Testis (tissue), 2 donors: ENCODE results near the gene LUC7L3.

Experiments used
- CTCF ChIP-seq, 3 experiments: fragments of 450-650 bp in 2 of 3; fragments of 200-600 bp in 1 of 3; sonication (generic) in 1 of 3; IDR thresholded peaks; one replicate each; pipeline ENCODE4 v1.5.1; 2016 to 2019; ENCODE audit warnings: antibody characterized with exemption in 3 of 3, mild to moderate bottlenecking in 2 of 3, moderate library complexity in 1 of 3
- POLR2A ChIP-seq: fragments of 450-650 bp; IDR thresholded peaks from one replicate; pipeline ENCODE4 v1.6.1; 2017; ENCODE audit warnings: antibody characterized with exemption, mild to moderate bottlenecking, moderate library complexity

DNA sequence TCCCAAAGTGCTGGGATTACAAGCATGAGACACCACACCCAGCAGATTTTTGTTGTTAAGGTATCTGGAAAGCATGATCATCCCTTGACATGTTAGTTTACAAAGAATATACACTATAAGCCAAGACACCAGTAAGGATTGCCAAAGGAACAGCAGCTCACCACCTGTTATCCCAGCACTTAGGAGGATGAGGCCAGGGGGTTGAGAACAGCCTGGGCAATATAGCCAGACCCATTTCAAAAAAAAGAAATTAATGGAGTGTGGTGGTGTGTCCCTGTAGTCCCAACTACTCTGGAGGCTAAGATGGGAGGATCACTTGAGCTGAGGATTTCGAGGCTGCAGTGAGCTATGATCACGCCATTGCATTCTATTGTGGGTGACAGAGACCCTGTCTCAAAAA lies 42.8 kb downstream of the LUC7L3 start:
- TF ChIP-seq CTCF (IDR thresholded peaks at IDR 0.05) (no peak), POLR2A (no peak)
